Measurements from ENCODE around the gene TBL1X.

Gene TBL1X

DNA sequence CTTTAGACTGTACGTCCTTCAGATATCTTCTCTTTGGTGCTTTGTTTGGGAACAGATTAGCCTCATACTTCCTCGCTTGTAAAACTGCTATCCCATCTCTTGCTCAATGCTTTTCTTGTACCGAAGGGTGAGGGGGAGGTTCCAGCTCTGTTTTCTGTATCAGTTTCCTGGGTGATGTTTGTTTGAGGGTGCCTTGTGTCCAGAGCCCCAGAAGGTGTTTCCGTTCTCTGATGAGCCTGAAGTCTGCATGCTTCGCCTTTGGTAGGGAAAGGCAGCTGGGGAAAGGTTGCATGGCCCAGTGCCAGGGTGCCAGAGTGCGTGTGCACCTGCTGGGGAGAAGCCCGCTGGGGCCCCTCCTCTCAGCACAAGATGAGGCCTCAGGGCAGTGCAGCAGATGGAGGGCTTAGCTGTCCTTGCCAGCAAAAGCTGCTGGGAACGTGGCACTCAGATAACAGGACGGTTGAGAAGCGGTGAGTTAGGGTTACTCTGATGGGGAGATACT lies 73.7 kb downstream of the TBL1X start:
- DNase-seq, result peak; percentile 48

DNA sequence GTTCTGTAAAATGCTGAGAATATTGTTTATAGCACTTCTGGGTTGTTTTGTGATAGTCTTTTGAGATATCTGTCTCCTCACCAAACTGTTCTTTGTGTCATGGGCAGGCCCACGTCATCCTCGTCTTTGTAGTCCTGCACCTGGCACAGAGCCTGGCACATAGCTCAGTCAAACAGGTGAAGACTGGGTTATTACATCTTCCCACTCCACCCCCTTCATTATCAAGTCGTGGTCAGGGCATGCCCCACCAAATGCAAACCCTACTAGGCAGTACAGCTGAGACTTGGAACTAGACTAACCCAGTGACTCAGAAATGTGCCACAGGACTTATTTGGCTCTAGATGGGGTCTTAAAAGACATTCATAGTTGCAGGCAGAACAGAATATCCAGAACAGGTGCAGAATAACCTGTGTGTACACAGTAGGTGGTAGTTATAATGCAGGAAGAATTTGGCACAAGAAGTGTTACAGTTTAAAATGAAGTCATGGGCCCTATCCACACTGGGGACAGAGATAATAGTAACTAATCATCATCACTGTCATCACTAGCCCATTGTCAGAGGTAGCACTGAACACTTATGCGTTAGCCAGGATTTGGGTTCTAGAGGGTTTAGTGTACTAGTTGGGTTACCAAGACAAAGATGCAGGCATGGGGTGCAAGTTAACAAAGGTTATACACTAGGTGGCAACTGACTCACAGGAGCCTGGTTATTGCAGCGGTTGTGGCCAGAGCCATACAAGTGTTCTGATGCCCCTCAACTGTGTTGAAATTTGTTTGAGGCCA lies 74.9 kb downstream of the TBL1X start:
- peak; percentile 3 for DNase-seq

GRCh38 chrX:9542106-9542760 lies 77.4 kb downstream of the TBL1X start:
- no peak for DNase-seq

DNA sequence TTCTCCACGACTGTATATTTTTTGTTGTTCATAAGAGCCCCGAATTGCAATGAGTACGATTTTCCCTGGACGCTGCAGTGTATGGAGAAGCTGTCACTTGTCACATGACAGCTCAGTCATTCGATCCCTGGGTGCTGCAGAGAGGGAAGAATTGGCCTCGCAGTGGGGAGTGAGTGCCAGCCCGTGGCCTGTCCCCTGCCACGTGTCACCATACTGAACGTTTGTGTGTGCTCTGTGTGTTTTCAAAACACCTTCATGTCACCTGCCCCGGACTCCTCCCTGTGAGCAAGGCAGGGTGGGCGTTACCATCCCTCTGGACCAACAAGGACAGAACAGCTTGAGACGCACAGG lies 77.9 kb downstream of the TBL1X start:
- peak; percentile 38 for DNase-seq

GRCh38 chrX:9555354-9555753 lies 90.5 kb downstream of the TBL1X start:
- DNase-seq, result no peak

DNA sequence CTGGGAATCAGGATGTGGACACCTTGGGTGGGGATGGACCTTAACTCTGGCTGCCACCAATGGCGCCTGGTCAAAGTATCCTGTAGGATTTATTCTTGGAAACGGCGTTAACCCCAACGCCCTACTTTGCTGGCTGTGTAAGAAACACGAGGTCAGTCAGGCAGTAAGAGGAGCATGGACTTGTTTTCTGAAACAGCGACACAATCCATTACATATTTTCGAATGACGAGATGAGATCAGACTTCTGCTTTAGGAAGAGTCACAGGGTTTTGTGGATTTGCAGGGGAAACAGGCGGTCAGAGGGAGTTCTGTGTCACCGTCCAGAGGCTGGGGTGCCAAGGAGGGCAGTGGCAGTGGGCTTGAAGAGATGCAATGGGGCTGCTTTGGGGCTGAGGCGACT lies 92.2 kb downstream of the TBL1X start:
- DNase-seq, result no peak

- DNase-seq, result no peak
These were observed 92.7 kb downstream of the TBL1X start for GRCh38 chrX:9557521-9557920.

GRCh38 chrX:9558615-9559014 lies 93.8 kb downstream of the TBL1X start:
- no peak for DNase-seq

- no peak for DNase-seq
These were observed 95.4 kb downstream of the TBL1X start for GRCh38 chrX:9560219-9560618.

DNA sequence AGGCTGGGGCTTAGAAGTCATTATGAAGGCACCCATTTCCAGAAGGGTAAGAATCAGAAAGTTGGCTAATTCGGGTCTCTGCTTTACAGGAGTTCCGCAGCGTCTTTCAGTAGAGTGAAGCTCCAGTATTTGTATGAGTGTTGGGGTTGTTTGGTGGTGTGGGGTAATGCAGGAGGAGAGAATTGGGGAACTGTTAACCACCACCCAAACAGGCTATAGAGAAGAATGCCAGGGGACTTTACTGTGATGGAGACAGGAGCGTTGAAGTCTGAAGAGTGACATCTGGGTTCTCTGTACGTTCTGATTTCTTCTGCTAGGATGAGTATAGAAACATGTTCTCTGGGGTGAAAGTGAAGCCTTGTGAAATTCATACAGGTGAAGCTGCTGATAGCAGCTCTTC lies 96.3 kb downstream of the TBL1X start:
- DNase-seq, result no peak

DNA sequence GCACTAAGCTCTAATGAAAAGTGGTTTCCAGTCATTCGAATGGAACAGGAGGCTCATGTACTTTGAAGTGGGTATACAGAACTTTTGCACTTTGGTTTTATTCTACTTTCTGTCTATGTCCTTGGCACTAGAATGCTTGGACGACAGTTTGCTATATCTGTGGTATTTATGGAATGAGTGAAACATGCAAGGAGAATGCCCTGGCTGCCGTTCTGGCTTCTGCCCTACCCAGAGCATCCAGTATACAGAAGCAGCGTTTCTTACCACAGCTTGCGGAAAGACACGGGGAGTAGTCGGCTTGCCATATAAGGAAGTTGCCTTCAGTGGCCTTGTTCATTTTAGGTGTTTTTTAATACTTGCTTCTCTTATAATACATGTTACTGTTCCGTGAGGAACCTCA lies 98.0 kb downstream of the TBL1X start:
- DNase-seq, result no peak

GRCh38 chrX:9566150-9566621 lies 101.3 kb downstream of the TBL1X start:
- peak; percentile 6 for DNase-seq

GRCh38 chrX:9569876-9570301 lies 105.0 kb downstream of the TBL1X start:
- DNase-seq, result no peak

- peak; percentile 11 for DNase-seq
These were observed 108.6 kb downstream of the TBL1X start for GRCh38 chrX:9573282-9574106.

DNA sequence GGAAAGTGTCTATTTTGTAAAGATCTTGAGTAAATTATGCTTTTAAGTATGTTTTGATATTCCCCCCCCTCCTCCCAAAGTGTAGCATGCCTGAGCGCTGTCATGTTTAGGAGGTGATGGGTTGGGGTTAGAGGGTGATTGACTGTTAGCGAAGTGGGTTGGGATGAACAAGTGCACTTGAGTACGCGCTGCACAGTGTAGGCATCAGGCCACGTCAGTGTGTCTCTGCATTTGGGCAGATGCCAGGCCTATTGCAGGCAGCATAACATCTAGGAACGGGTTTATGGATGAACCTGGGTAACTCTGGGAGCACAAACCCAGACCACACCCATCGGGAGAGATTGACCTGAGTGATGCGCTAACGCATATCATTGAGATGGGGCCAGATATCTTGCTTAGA lies 111.2 kb downstream of the TBL1X start:
- DNase-seq, result peak; percentile 31

DNA sequence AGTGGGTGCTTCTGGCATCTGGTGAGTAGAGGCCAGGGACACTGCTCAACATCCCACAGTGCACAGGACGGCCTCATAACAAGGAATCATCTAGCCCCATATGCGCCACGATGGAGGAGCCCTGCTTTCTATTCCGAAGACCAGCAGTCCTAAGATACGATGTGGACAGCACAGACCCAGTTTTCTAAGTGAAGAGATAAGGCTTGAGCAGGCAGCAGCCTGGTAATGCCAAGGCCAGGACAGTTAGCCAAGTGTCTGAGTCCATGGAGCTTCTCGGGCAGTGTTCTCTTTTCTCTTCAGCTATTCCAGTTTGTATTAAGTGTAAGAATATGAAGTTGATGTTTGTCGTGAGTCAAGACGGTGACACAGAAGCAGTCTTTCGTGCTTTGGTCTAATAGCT lies 112.7 kb downstream of the TBL1X start:
- DNase-seq, result no peak

GRCh38 chrX:9578083-9578779 lies 113.4 kb downstream of the TBL1X start:
- DNase-seq, result no peak

GRCh38 chrX:9581771-9582385 lies 117.0 kb downstream of the TBL1X start:
- DNase-seq, result no peak

GRCh38 chrX:9582956-9583355 lies 118.1 kb downstream of the TBL1X start:
- no peak for DNase-seq

DNA sequence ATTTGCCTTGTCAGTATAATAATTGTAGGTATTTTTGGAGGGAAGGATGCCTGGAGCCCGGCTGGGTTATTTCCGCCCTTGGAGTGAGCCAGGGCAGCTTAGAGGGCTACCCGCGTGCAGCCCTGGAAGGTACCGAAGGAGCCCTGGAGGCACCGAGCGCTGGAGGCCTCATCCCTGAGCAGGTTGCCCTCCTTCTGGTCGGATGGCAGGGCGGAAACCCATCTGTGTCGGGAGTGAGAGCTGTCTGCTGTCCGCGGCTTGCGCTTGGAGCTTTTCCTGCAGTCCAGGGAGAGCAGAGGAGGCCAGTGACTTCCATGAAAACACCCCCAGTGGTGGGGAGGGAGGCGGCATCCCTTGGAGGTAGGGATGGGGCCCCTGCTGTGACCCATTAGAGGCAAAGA lies 122.1 kb downstream of the TBL1X start:
- DNase-seq, result no peak

DNA sequence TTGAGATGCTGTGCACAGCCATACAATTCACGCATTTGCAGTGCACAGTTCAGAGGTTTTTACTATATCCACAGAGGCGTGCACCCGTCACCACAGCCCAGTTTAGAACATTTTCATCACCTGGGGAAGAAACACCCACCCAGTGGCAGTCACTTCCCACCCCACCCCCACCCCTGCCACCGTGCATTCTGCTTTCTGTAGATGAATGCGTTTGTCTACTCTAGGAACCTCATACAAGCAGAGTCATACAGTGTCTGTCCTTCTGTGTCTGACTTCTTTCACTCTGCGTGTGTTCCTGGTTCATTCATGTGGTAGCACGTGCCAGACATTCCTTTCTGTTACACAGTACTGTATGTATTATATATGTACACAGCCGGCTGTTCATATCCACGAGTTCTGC lies 122.8 kb downstream of the TBL1X start:
- no peak for DNase-seq

- no peak for DNase-seq
These were observed 126.6 kb downstream of the TBL1X start for GRCh38 chrX:9591496-9591895.
